Endothelial cell of umbilical vein (primary cell): ENCODE data around the gene GAP43. TPM values are rescaled to one million over a fixed set of nuclear protein-coding genes. Genes with fewer than 3 reads are reported as not detected.

Experiments
- BruUV-seq: library from RNA; stranded (reverse); fragments of 400-500 nt; replicated peaks from 2 replicates; lab custom pipeline; 2021; lab: Mats Ljungman, UMichigan
- CTCF ChIA-PET: fragments of 300-600, 350-600 bp; sonication (Branson Sonifier 250); formaldehyde crosslinking; loops from one replicate; lab custom pipeline; 2021; ENCODE audit warnings: antibody characterized with exemption, inconsistent platforms; lab: Charles Lee
- POLR2A ChIA-PET: fragments of 300-600, 350-600 bp; sonication (Branson Sonifier 250); formaldehyde crosslinking; loops from one replicate; lab custom pipeline; 2021; ENCODE audit warnings: antibody characterized with exemption, inconsistent platforms; lab: Charles Lee
- DNase-seq: peaks from one replicate; pipeline ENCODE4 v3.0.0-alpha.2; 2011; ENCODE audit warnings: low read depth, low spot score
- FAIRE-seq: peaks from 2 replicates; lab custom pipeline; 2011; peaks lifted over from hg19 to GRCh38; lab: Jason Lieb, UNC
- H2AFZ ChIP-seq: 2 replicates; pipeline ENCODE4 v1.6.0; 2012; ENCODE audit warnings: low read depth, low read length, control low read depth, inconsistent platforms
- H3K27ac ChIP-seq: 2 replicates; pipeline ENCODE4 v1.5.1; 2011; ENCODE audit warnings: low read depth, mild to moderate bottlenecking, control low read depth, low read length, moderate library complexity; ENCODE audit not compliant: insufficient read depth
- H3K27me3 ChIP-seq, 2 experiments: 2 replicates each; pipeline versions ENCODE4 v1.6.0 to v1.6.1; 2011; ENCODE audit warnings: low read length in 2 of 2, mixed read lengths in 1 of 2; ENCODE audit not compliant: control insufficient read depth in 2 of 2, insufficient read depth in 2 of 2
- H3K36me3 ChIP-seq, 2 experiments: 2 replicates in 1 of 2; 3 replicates in 1 of 2; pipeline ENCODE4 v1.5.1; 2011; ENCODE audit warnings: low read length in 2 of 2, mild to moderate bottlenecking in 1 of 2, moderate library complexity in 1 of 2; ENCODE audit not compliant: control insufficient read depth in 2 of 2, insufficient read depth in 2 of 2; ENCODE audit errors: extremely low read depth in 1 of 2
- H3K4me1 ChIP-seq: 3 replicates; pipeline ENCODE4 v1.5.1; 2011; ENCODE audit warnings: mild to moderate bottlenecking, low read length; ENCODE audit not compliant: control insufficient read depth, insufficient read depth; ENCODE audit errors: extremely low read depth
- H3K4me2 ChIP-seq: 2 replicates; pipeline ENCODE4 v1.6.1; 2011; ENCODE audit warnings: low read length, control low read depth, mixed read lengths; ENCODE audit not compliant: insufficient read depth
- H3K4me3 ChIP-seq, 3 experiments: fragments of 200-600 bp in 1 of 3; sonication (generic), shearing (Covaris generic) in 1 of 3; replicated peaks in 1 of 3; 2 replicates each; pipeline ENCODE4 v1.5.1; 2011 to 2016; ENCODE audit warnings: control low read depth in 3 of 3, low read length in 3 of 3, mild to moderate bottlenecking in 2 of 3, inconsistent platforms in 1 of 3, low read depth in 1 of 3, moderate library complexity in 1 of 3; ENCODE audit not compliant: insufficient read depth in 1 of 3
- H3K79me2 ChIP-seq: 2 replicates; pipeline ENCODE4 v1.6.0; 2012; ENCODE audit warnings: low read length, inconsistent platforms; ENCODE audit not compliant: control insufficient read depth, insufficient read depth
- H3K9ac ChIP-seq: replicated peaks from 2 replicates; pipeline ENCODE3; 2011; ENCODE audit warnings: low read length, control low read depth; ENCODE audit not compliant: insufficient read depth; ENCODE audit errors: extremely low read depth
- H3K9me1 ChIP-seq: replicated peaks from 3 replicates; pipeline ENCODE4 v1.6.0; 2011; ENCODE audit warnings: mild to moderate bottlenecking, low read length; ENCODE audit not compliant: control insufficient read depth, insufficient read depth; ENCODE audit errors: extremely low read depth
- H3K9me3 ChIP-seq: replicated peaks from 2 replicates; pipeline ENCODE4 v1.5.1; 2012; ENCODE audit warnings: low read length, inconsistent platforms; ENCODE audit not compliant: control insufficient read depth, insufficient read depth
- H4K20me1 ChIP-seq: replicated peaks from 2 replicates; pipeline ENCODE3; 2011; ENCODE audit warnings: mild to moderate bottlenecking, low read length; ENCODE audit not compliant: control insufficient read depth, insufficient read depth; ENCODE audit errors: extremely low read depth
- CTCF ChIP-seq, 2 donors: IDR thresholded peaks; 1 replicate in 1 of 2; 2 replicates in 1 of 2; pipeline ENCODE4 v1.5.1; 2011; ENCODE audit warnings: low read length in 2 of 2, mild to moderate bottlenecking in 2 of 2, moderate library complexity in 2 of 2, control low read depth in 1 of 2, inconsistent platforms in 1 of 2, low read depth in 1 of 2; ENCODE audit not compliant: insufficient read depth in 1 of 2; ENCODE audit errors: extremely low read depth in 1 of 2
- EZH2 ChIP-seq: IDR thresholded peaks from 2 replicates; pipeline ENCODE4 v1.6.1; 2012; ENCODE audit warnings: borderline replicate concordance, low read depth, mild to moderate bottlenecking, moderate library complexity, low read length, inconsistent platforms; ENCODE audit not compliant: severe bottlenecking
- FOS ChIP-seq: IDR thresholded peaks from 2 replicates; pipeline ENCODE4 v1.6.1; 2011; ENCODE audit warnings: mild to moderate bottlenecking, low read length, moderate library complexity, borderline replicate concordance; ENCODE audit not compliant: insufficient read depth
- GATA2 ChIP-seq: IDR thresholded peaks from 2 replicates; pipeline ENCODE4 v1.7.0; 2011; ENCODE audit warnings: low read depth, mild to moderate bottlenecking, moderate library complexity, mixed read lengths, low read length; ENCODE audit not compliant: insufficient read length, insufficient read depth
- JUN ChIP-seq: IDR thresholded peaks from 2 replicates; pipeline ENCODE4 v1.6.1; 2011; ENCODE audit warnings: borderline replicate concordance, low read depth; ENCODE audit not compliant: insufficient read length, insufficient read depth
- MYC ChIP-seq: IDR thresholded peaks from one replicate; pipeline ENCODE4 v1.6.1; 2011; ENCODE audit warnings: mild to moderate bottlenecking, low read depth, low read length
- POLR2A ChIP-seq: IDR thresholded peaks from 2 replicates; pipeline ENCODE4 v1.6.1; 2012; ENCODE audit warnings: low read depth, mild to moderate bottlenecking, control low read depth, low read length
- POLR2AphosphoS5 ChIP-seq: IDR thresholded peaks from 2 replicates; pipeline ENCODE4 v1.6.1; 2012; ENCODE audit warnings: low read depth, mild to moderate bottlenecking, control low read depth, low read length, moderate library complexity; ENCODE audit not compliant: insufficient read depth
- dilution Hi-C: fragments of 300-500 bp; cut with MboI; formaldehyde crosslinking; loops from one replicate; pipeline ENCODE4 v1.15.0; 2019; ENCODE audit warnings: low sequenced_read_pairs; ENCODE audit not compliant: extremely low pct_ligation_motif_present
- intact Hi-C: fragments of 100-400 bp; cut with micrococcal nuclease; formaldehyde crosslinking; loops from one replicate; pipeline ENCODE4 v1.10.0; 2022
- polyA plus RNA-seq, 4 experiments: library from polyadenylated mRNA; depleted of rRNA in 3 of 4; stranded (reverse) in 3 of 4; unstranded in 1 of 4; fragments of >200 nt; gene quantifications; 2 replicates each; pipeline versions ENCODE4 v1.2.1 to v1.2.3, GENCODE V29; 2011 to 2012; ENCODE audit warnings: missing spikeins in 1 of 4
- total RNA-seq: library from RNA; stranded (reverse); gene quantifications from 2 replicates; pipeline ENCODE4 v1.2.3, GENCODE V29; 2021
- TF ChIP-seq, protein P1 (sequence below): IDR thresholded peaks from 2 replicates; pipeline ENCODE4 v1.6.1; 2011; ENCODE audit not compliant: insufficient read depth, insufficient read length

Gene GAP43
- total and polyA plus RNA-seq, 2 donors (not counting 3 experiments of a cell fraction or from before 2014, with no cell fraction given) = 0.06 TPM; not detected in 1

- CTCF ChIA-PET = no interaction called here
- TF ChIP-seq CTCF (IDR thresholded peaks at IDR 0.05; ENCODE audit: extremely low read depth in 1 of 2, insufficient read depth in 1 of 2, low read depth in 1 of 2, low read length in 2 of 2) (no peak), POLR2A (no peak), POLR2AphosphoS5 (no peak), JUN (no peak), EZH2 (no peak), FOS (no peak), GATA2 (no peak), MYC (no peak)
- TF ChIP-seq, protein P1, sequence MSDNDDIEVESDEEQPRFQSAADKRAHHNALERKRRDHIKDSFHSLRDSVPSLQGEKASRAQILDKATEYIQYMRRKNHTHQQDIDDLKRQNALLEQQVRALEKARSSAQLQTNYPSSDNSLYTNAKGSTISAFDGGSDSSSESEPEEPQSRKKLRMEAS = no peak
- peaks cover 1 to 6% of the 10 kb centered on the region in 2 experiments for H3K27me3 ChIP-seq
- no peaks in the 10 kb centered on the region for H3K9me3 ChIP-seq
- no peak overlapping the region for H2AFZ ChIP-seq
- intact Hi-C loops = loop anchor here (10.0 kb wide), 1 partner anchor 185 kb away; no protein-coding TSS in a partner anchor
- POLR2A ChIA-PET = no interaction called here
- H3K27ac ChIP-seq = no peak overlapping the region
- no peak overlapping the region for H3K4me2 ChIP-seq
- H3K4me1 ChIP-seq = no peaks in the 10 kb centered on the region
- H3K9ac ChIP-seq = no peak overlapping the region
- dilution Hi-C loops = no loop called here
- H4K20me1 ChIP-seq = no peaks in the 10 kb centered on the region
- no peaks in the 10 kb centered on the region for H3K9me1 ChIP-seq
- H3K4me3 ChIP-seq = no peak overlapping the region
- no peaks in the 10 kb centered on the region for H3K79me2 ChIP-seq
- FAIRE-seq = no peak
- BruUV-seq = no TSS peak
- DNase-seq = no peak
- H3K36me3 ChIP-seq = no peaks in the 10 kb centered on the region
Observed at GRCh38 chr3:115699706-115700105, 76.4 kb downstream of the GAP43 start.
